AG09319 (cell line): ENCODE data around the gene TIGD3.

Experiments
- DNase-seq: peaks from one replicate; pipeline ENCODE4 v3.0.0-alpha.2; 2010; ENCODE audit warnings: low read depth; ENCODE audit errors: extremely low read depth
- TF ChIP-seq, protein P1 (sequence below): IDR thresholded peaks from 2 replicates; pipeline ENCODE4 v1.5.1; 2011; ENCODE audit warnings: low read depth, mild to moderate bottlenecking, inconsistent platforms, low read length, moderate library complexity

Gene TIGD3

DNA sequence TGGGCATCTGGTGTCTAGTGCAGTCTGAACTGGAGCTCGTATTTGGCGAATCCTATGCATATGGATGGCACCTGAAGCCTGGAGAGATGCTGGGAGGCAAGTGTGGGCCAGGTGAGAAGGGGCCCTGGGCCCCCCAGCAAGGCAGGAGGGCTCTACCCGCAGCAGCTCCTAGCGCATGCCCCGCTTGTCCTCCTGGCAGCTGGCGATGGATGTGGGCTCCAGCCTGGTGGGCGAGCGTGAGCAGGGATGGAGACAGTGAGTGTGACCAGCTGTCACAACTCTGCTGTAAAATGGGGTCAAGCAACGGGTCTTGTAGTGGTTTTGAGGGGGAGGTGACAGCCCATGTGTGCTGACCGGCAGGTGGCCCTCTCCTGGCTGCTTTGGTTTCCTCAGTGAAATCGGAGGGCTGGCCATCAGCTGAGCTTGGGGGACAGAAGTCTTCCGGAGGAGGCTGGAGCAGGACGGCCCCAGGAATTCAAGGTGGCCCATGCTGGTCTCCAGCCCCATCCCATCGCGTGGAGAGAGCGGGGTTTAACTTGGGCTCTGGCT lies 43.9 kb downstream of the TIGD3 start:
- DNase-seq, result no peak
- TF ChIP-seq, protein P1, sequence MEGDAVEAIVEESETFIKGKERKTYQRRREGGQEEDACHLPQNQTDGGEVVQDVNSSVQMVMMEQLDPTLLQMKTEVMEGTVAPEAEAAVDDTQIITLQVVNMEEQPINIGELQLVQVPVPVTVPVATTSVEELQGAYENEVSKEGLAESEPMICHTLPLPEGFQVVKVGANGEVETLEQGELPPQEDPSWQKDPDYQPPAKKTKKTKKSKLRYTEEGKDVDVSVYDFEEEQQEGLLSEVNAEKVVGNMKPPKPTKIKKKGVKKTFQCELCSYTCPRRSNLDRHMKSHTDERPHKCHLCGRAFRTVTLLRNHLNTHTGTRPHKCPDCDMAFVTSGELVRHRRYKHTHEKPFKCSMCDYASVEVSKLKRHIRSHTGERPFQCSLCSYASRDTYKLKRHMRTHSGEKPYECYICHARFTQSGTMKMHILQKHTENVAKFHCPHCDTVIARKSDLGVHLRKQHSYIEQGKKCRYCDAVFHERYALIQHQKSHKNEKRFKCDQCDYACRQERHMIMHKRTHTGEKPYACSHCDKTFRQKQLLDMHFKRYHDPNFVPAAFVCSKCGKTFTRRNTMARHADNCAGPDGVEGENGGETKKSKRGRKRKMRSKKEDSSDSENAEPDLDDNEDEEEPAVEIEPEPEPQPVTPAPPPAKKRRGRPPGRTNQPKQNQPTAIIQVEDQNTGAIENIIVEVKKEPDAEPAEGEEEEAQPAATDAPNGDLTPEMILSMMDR, result no peak

DNA sequence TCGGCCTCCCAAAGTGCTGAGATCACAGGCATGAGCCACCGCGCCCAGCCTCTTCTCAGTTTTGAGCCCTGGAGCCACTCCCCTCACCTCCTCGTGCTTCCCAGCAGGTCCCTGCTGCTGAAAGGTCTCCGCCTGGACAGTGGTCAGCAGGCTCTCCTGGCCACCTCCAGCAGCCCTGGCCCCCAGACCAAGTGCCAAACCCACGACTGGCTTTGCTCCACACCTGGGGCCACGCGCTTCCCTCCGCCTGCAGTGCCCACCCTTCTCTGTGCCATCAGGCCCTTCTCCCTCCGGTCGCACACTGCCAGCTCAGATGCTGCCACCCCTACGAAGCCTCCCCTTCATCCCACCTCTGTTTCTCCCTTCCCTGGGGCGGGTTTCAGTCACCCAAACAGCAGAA lies 44.7 kb downstream of the TIGD3 start:
- DNase-seq, result no peak
- TF ChIP-seq, protein P1, result no peak

DNA sequence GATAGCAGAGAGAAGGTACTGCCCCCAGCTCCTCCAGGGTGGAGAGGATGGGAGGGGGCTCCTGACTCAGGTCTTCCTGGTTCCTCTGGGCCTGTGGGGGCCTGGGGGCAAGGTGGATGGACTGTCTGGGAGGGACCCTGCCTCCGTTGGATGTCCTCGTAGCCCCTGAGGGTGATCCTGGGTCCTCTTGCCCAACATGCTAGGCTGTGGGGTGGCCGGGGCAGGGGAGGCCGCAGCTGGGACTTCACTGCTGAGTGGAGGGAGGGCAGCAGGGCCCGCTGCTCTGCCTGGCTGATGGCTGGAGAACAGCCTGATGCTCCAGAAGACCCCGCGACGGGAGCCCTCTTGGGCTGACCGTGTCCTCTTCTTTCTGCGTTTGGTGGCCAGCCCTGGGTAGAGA lies 45.3 kb downstream of the TIGD3 start:
- TF ChIP-seq, protein P1, result no peak
- no peak for DNase-seq

DNA sequence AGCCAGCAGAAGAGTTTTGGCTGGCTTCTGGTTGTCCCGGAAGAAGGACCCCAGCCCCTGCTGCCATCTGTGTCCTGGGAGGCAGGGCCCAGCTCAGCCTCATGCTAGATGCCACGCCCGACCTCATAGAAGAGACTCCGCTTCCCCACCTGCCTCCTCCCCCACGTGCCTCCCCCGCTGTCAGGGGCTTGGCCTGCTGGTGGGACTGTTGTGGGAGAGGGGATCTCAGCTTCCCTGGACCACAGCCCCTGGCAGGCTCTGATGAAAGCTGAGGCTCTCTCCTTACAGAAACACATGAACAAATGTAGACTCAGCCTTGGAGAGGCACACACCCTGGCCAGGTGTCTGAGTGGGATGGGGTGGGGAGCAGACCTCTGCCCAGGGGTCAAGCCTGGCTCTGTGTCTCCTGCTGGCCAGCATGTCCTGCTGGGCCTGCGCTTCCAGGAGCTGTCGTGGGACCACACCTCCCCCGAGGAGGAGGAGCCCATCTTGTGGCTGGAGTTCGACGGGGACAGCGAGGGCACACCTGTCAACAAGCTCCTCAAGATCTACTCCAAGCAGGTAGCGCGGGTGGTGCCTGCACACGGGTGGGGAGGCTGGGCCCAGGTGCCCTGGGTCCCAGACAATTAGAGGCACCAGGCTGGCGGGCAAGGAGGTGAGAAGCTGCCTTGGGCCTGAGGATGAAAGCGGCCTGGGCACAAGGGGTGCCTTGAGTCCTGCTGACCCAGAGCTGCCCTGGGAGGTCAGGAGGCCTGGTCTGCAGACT lies 45.9 kb downstream of the TIGD3 start:
- DNase-seq, result no peak
- TF ChIP-seq, protein P1, result no peak

DNA sequence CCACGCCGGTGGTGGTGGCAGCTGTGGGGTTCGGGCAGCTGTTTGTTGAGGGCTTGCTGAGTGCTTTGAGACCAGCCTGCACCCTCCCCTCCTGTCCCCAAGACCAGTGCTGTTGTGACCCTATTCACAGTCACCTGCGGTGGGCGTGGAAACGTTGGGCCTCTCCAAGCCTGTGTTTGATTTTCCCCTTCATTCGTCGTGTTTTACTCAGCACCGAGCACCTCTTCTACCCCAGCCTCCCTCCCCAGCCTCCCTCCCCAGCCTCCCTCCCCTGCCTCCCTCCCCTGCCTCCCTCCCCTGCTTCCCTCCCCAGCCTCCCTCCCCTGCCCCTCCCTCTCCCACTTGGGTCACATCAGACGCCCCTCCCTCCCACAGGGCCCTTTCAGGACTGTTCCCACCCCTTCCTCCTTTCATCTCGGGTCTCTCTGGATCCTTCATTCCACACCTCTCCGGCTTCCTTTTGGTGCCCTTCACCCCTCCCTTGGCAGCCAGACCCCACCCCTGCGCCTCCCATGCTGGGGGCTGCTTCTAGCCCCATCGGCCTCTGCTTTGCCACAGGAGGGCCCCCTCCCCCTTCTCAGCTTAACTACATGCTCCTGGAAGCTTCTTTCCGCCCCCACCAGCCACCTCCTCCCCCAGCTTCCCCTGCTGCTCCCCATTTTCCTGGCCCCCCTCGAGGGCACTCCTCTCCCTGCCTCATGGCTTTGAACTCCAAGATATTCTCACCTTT lies 46.7 kb downstream of the TIGD3 start:
- DNase-seq, result no peak
- TF ChIP-seq, protein P1, result no peak

DNA sequence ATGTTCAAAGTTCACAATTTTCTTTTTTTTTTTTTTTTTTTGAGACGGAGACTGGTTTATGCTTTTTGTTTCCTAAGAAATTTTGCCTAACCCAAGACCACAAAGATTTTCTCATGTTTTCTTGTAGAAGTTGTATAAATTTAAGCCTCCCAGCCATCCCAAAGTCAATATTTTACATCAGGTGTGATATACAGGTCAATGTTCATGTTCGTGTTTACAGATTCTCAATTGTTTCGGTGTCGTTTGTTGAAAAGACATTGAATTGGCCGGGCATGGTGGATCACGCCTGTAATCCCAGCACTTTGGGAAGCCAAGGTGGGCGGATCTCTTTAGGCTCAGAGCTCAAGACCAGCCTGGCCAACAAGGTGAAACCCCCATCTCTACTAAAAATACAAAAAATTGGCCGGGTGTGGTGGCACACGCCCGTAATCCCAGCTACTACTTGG lies 47.3 kb downstream of the TIGD3 start:
- TF ChIP-seq, protein P1, result no peak
- DNase-seq, result no peak

DNA sequence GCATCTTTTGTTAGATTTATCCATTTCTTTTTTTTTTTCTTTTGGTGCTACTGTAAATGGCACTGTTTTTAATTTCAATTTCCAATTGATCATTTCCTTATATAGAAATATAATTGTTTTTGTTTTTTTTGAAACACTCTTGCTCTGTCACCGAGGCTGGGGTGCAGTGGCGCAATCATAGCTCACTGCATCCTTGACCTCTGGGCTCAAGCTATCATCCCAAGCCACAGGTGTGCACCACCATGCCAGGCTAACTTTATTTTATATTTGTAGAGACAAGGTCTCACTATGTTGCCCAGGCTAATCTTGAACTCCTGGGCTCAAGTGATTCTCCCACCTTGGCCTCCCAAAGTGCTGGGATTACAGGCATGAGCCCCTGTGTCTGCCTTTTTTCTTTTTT lies 48.2 kb downstream of the TIGD3 start:
- TF ChIP-seq, protein P1, result no peak
- no peak for DNase-seq
